ENCODE measurements around the gene SENP5. TPM values are rescaled to one million over a fixed set of nuclear protein-coding genes. Genes with fewer than 3 reads are reported as not detected.
"Not testable (repeated sequence)": the region's sequence is repeated elsewhere in the genome, so short reads cannot be mapped to it uniquely, and the experiment has no call there.

Gene SENP5
- total RNA-seq, 2 experiments from 2014 or later = 62.7 to 64.7 TPM

- H3K36me3 Mint-ChIP-seq (ENCODE audit: low read depth) = no peaks in the 10 kb centered on the region
- no peaks in the 10 kb centered on the region for H3K9me3 Mint-ChIP-seq
- H3K9me3 ChIP-seq (ENCODE audit: control insufficient read depth in 1 of 2, insufficient read depth in 1 of 2, low read length in 2 of 2) = no peaks in the 10 kb centered on the region
- H3K27ac Mint-ChIP-seq = no peak overlapping the region
- ATAC-seq (ENCODE audit: poor library complexity) = no peak
- no peaks in the 10 kb centered on the region for H3K36me3 ChIP-seq (ENCODE audit: insufficient read depth, low read length)
- peaks cover 0 to 3% of the 10 kb centered on the region in 2 experiments for H3K27me3 ChIP-seq (ENCODE audit: control insufficient read depth in 1 of 2, insufficient read depth in 2 of 2, low read length in 2 of 2)
- H3K27ac ChIP-seq (ENCODE audit: low read depth in 1 of 2, low read length in 2 of 2) = no peak overlapping the region
- no peaks in the 10 kb centered on the region for H3K4me1 Mint-ChIP-seq (ENCODE audit: low read depth)
- intact Hi-C loops (cut with DNase I, micrococcal nuclease) = no loop called here
- TF ChIP-seq CTCF (IDR thresholded peaks at IDR 0.05) = no peak
- H3K4me3 ChIP-seq (ENCODE audit: low read length) = no peak overlapping the region
- no peak for DNase-seq
- POLR2A ChIA-PET = no interaction called here
- no peak overlapping the region for H3K4me3 Mint-ChIP-seq
- no peaks in the 10 kb centered on the region for H3K4me1 ChIP-seq (ENCODE audit: insufficient read depth, low read length)
- CTCF ChIA-PET = no interaction called here
- H3K27me3 Mint-ChIP-seq = no peaks in the 10 kb centered on the region
These were observed 18.5 kb upstream of the SENP5 start for GRCh38 chr3:196849180-196849741.

DNA sequence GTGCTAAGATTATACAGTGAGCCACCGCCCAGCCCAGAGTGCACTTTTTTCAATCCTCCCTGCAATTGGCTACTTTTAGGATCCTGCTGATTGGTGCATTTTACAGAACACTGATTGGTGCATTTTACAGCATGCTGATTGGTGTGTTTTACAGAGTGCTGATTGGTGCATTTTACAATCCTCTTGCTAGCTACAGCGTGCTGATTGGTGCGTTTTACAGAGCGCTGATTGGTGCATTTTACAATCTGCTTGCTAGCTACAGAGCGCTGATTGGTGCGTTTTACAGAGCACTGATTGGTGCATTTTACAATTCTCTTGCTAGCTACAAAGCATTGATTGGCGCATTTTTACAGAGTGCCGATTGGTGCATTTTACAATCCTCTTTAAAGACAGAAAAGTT, 4.7 kb upstream of the SENP5 start:
- H3K36me3 ChIP-seq (ENCODE audit: insufficient read depth, low read length); H3K4me3 ChIP-seq (ENCODE audit: low read length); H3K27ac ChIP-seq (ENCODE audit: low read depth in 1 of 2, low read length in 2 of 2); H3K9me3 ChIP-seq (ENCODE audit: control insufficient read depth in 1 of 2, insufficient read depth in 1 of 2, low read length in 2 of 2); H3K27ac Mint-ChIP-seq; H3K36me3 Mint-ChIP-seq (ENCODE audit: low read depth); H3K27me3 Mint-ChIP-seq; H3K4me1 ChIP-seq (ENCODE audit: insufficient read depth, low read length); H3K4me1 Mint-ChIP-seq (ENCODE audit: low read depth); H3K9me3 Mint-ChIP-seq; ATAC-seq (ENCODE audit: poor library complexity); H3K27me3 ChIP-seq (ENCODE audit: control insufficient read depth in 1 of 2, insufficient read depth in 2 of 2, low read length in 2 of 2); H3K4me3 Mint-ChIP-seq; DNase-seq; intact Hi-C loops (cut with DNase I, micrococcal nuclease): not testable (repeated sequence)
- ChIA-PET CTCF (interaction anchor here (1.3 kb wide), 1 partner anchor 108 kb away, joined by 4 read pairs; no protein-coding TSS in a partner anchor), POLR2A (interaction anchor here (1.3 kb wide), 1 partner anchor 79 kb away, joined by 3 read pairs; the partner anchor contains the start of gene NCBP2)

DNA sequence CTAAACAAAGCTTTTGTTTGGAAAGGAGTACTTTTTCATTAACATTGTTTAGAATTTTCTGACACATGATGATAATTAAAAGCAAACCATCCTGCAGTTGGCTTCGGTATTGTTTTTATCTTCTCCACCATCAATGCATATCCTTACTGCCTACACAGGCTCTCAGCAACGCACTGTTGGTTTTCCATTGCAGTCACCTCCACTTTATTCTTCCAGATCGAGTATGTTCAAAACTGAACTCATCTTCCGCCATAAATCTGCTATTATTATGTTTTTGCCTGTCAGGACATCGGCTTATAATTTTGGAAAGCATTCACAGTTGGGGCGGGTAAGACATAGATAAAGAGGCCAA, 589 bp upstream of the SENP5 start:
- ATAC-seq (ENCODE audit: poor library complexity) = peak; percentile 1
- Histone ChIP-seq H3K36me3 (ENCODE audit: insufficient read depth, low read length) (peaks cover 3% of the 10 kb centered on the region), H3K27me3 (ENCODE audit: control insufficient read depth in 1 of 2, insufficient read depth in 2 of 2, low read length in 2 of 2) (no peaks in the 10 kb centered on the region), H3K27ac (ENCODE audit: low read depth in 1 of 2, low read length in 2 of 2) (peak overlapping the region; percentile 85 to 94), H3K9me3 (ENCODE audit: control insufficient read depth in 1 of 2, insufficient read depth in 1 of 2, low read length in 2 of 2) (no peaks in the 10 kb centered on the region), H3K4me3 (ENCODE audit: low read length) (peak overlapping the region; percentile 94), H3K4me1 (ENCODE audit: insufficient read depth, low read length) (peaks cover 28% of the 10 kb centered on the region)
- intact Hi-C loops (cut with DNase I, micrococcal nuclease) = loop anchor here (1.0 to 5.0 kb wide), 3 partner anchors 75 to 300 kb away; partner anchors contain the start of genes NCBP2 (in 2 of the 2), FBXO45 (in 1 of the 2), PAK2 (in 1 of the 2) and WDR53 (in 1 of the 2)
- Mint-ChIP-seq H3K27me3 (no peaks in the 10 kb centered on the region), H3K36me3 (ENCODE audit: low read depth) (peaks cover 19% of the 10 kb centered on the region), H3K4me1 (ENCODE audit: low read depth) (peaks cover 32% of the 10 kb centered on the region), H3K27ac (peak overlapping the region; percentile 90), H3K9me3 (no peaks in the 10 kb centered on the region), H3K4me3 (peak overlapping the region; percentile 90)
- ChIA-PET CTCF (interaction anchor here (1.0 to 5.0 kb wide), 3 partner anchors 29 to 102 kb away, joined by 6 to 34 read pairs (median 6); partner anchors contain the start of gene NCBP2), POLR2A (interaction anchor here (0.6 to 3.4 kb wide), 13 partner anchors 11 to 615 kb away, joined by 3 to 113 read pairs (median 5); partner anchors contain the start of genes CEP19, DLG1, DYNLT2B and FBXO45)
- DNase-seq = no peak
- TF ChIP-seq CTCF (IDR thresholded peaks at IDR 0.05) = no peak
